ENCODE results near the gene LMX1A.

The LMX1A gene

GRCh38 chr1:165365341-165365740 lies 8.8 kb upstream of the LMX1A start:
- Histone ChIP-seq H2AFZ (ENCODE audit: low read length) (no peak overlapping the region), H3F3A (ENCODE audit: insufficient read depth, low read length) (no peaks in the 10 kb centered on the region), H3K36me3 (replicated peaks; ENCODE audit: insufficient read depth, low read length) (no peaks in the 10 kb centered on the region), H3K9me3 (replicated peaks; ENCODE audit: insufficient read depth, low read length) (no peaks in the 10 kb centered on the region), H3K9ac (ENCODE audit: low read length) (no peak overlapping the region), H3K4me2 (ENCODE audit: low read depth, low read length) (no peak overlapping the region), H3K27me3 (replicated peaks; ENCODE audit: insufficient read depth, low read length) (peaks cover 14% of the 10 kb centered on the region), H3K27ac (ENCODE audit: low read length) (no peak overlapping the region), H3K79me2 (ENCODE audit: low read length) (no peaks in the 10 kb centered on the region), H3K9me2 (replicated peaks; ENCODE audit: insufficient read depth, low read length) (no peaks in the 10 kb centered on the region), H3K4me1 (ENCODE audit: low read length) (no peaks in the 10 kb centered on the region), H4K20me1 (ENCODE audit: insufficient read depth, low read length) (no peaks in the 10 kb centered on the region), H3K4me3 (ENCODE audit: low read length) (no peak overlapping the region)
- no peak for DNase-seq
- TF ChIP-seq, protein P1, sequence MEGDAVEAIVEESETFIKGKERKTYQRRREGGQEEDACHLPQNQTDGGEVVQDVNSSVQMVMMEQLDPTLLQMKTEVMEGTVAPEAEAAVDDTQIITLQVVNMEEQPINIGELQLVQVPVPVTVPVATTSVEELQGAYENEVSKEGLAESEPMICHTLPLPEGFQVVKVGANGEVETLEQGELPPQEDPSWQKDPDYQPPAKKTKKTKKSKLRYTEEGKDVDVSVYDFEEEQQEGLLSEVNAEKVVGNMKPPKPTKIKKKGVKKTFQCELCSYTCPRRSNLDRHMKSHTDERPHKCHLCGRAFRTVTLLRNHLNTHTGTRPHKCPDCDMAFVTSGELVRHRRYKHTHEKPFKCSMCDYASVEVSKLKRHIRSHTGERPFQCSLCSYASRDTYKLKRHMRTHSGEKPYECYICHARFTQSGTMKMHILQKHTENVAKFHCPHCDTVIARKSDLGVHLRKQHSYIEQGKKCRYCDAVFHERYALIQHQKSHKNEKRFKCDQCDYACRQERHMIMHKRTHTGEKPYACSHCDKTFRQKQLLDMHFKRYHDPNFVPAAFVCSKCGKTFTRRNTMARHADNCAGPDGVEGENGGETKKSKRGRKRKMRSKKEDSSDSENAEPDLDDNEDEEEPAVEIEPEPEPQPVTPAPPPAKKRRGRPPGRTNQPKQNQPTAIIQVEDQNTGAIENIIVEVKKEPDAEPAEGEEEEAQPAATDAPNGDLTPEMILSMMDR (IDR thresholded peaks at IDR 0.05; ENCODE audit: low read length), result no peak
- TF ChIP-seq EZH2 (optimal IDR thresholded peaks at IDR 0.05; ENCODE audit: low read depth, low read length) (no peak), EZH2phosphoT487 (IDR thresholded peaks at IDR 0.05; ENCODE audit: low read length) (no peak)

- no peak overlapping the region for H2AFZ ChIP-seq (ENCODE audit: low read length)
- no peak overlapping the region for H3K4me2 ChIP-seq (ENCODE audit: low read depth, low read length)
Measured at GRCh38 chr1:165364568-165365133, 8.1 kb upstream of the LMX1A start.

GRCh38 chr1:165356876-165357275 lies 361 bp upstream of the LMX1A start:
- no peak overlapping the region for H3K4me2 ChIP-seq (ENCODE audit: low read depth, low read length)
- DNase-seq, result no peak
- no peak overlapping the region for H2AFZ ChIP-seq (ENCODE audit: low read length)
- no peaks in the 10 kb centered on the region for H3K9me2 ChIP-seq (replicated peaks; ENCODE audit: insufficient read depth, low read length)
- TF ChIP-seq, protein P1 (IDR thresholded peaks at IDR 0.05; ENCODE audit: low read length), result no peak
- TF ChIP-seq EZH2phosphoT487 (IDR thresholded peaks at IDR 0.05; ENCODE audit: low read length) (no peak), EZH2 (optimal IDR thresholded peaks at IDR 0.05; ENCODE audit: low read depth, low read length) (no peak)
- H4K20me1 ChIP-seq (ENCODE audit: insufficient read depth, low read length), result no peaks in the 10 kb centered on the region
- no peak overlapping the region for H3K27ac ChIP-seq (ENCODE audit: low read length)
- no peaks in the 10 kb centered on the region for H3F3A ChIP-seq (ENCODE audit: insufficient read depth, low read length)
- H3K4me1 ChIP-seq (ENCODE audit: low read length), result no peaks in the 10 kb centered on the region
- no peak overlapping the region for H3K9ac ChIP-seq (ENCODE audit: low read length)
- H3K9me3 ChIP-seq (replicated peaks; ENCODE audit: insufficient read depth, low read length), result no peaks in the 10 kb centered on the region
- no peak overlapping the region for H3K4me3 ChIP-seq (ENCODE audit: low read length)
- peaks cover 25% of the 10 kb centered on the region for H3K27me3 ChIP-seq (replicated peaks; ENCODE audit: insufficient read depth, low read length)
- H3K79me2 ChIP-seq (ENCODE audit: low read length), result no peaks in the 10 kb centered on the region
- H3K36me3 ChIP-seq (replicated peaks; ENCODE audit: insufficient read depth, low read length), result no peaks in the 10 kb centered on the region

More at GRCh38 chr1:165364568-165365133, 8.1 kb upstream of the LMX1A start:
- H3F3A ChIP-seq (ENCODE audit: insufficient read depth, low read length), result no peaks in the 10 kb centered on the region
- H3K9me2 ChIP-seq (replicated peaks; ENCODE audit: insufficient read depth, low read length), result no peaks in the 10 kb centered on the region
- H3K79me2 ChIP-seq (ENCODE audit: low read length), result no peaks in the 10 kb centered on the region
- no peaks in the 10 kb centered on the region for H3K4me1 ChIP-seq (ENCODE audit: low read length)
- peaks cover 14% of the 10 kb centered on the region for H3K27me3 ChIP-seq (replicated peaks; ENCODE audit: insufficient read depth, low read length)
- H3K27ac ChIP-seq (ENCODE audit: low read length), result no peak overlapping the region
- no peaks in the 10 kb centered on the region for H3K9me3 ChIP-seq (replicated peaks; ENCODE audit: insufficient read depth, low read length)
- H3K36me3 ChIP-seq (replicated peaks; ENCODE audit: insufficient read depth, low read length), result no peaks in the 10 kb centered on the region
- TF ChIP-seq EZH2 (optimal IDR thresholded peaks at IDR 0.05; ENCODE audit: low read depth, low read length) (no peak), EZH2phosphoT487 (IDR thresholded peaks at IDR 0.05; ENCODE audit: low read length) (no peak)
- TF ChIP-seq, protein P1 (IDR thresholded peaks at IDR 0.05; ENCODE audit: low read length), result no peak
- H3K4me3 ChIP-seq (ENCODE audit: low read length), result no peak overlapping the region
- H4K20me1 ChIP-seq (ENCODE audit: insufficient read depth, low read length), result no peaks in the 10 kb centered on the region
- no peak for DNase-seq
- H3K9ac ChIP-seq (ENCODE audit: low read length), result no peak overlapping the region
